ENCODE data around the gene CDK5RAP2. TPM values are rescaled to one million over a fixed set of nuclear protein-coding genes. Genes with fewer than 3 reads are reported as not detected.
A peak's percentile ranks its signal among the peaks of the same experiment; 100 is the strongest.

CDK5RAP2 gene
- total RNA-seq, 1 experiment from 2014 or later = 103 TPM

GRCh38 chr9:120433701-120434100 is 146.3 kb downstream of the CDK5RAP2 start:
- no peak for DNase-seq (ENCODE audit: low read depth)
- in situ Hi-C loops (cut with HindIII; ENCODE audit: low pct_unique_long_range_greater_than_20kb, low sequenced_read_pairs) = no loop called here

- in situ Hi-C loops (cut with HindIII; ENCODE audit: low pct_unique_long_range_greater_than_20kb, low sequenced_read_pairs) = no loop called here
- no peak for DNase-seq (ENCODE audit: low read depth)
These were observed 147.4 kb downstream of the CDK5RAP2 start for GRCh38 chr9:120432600-120432999.

- in situ Hi-C loops (cut with HindIII; ENCODE audit: low pct_unique_long_range_greater_than_20kb, low sequenced_read_pairs) = no loop called here
- no peak for DNase-seq (ENCODE audit: low read depth)
These were observed 148.7 kb downstream of the CDK5RAP2 start for GRCh38 chr9:120431268-120431667.

- in situ Hi-C loops (cut with HindIII; ENCODE audit: low pct_unique_long_range_greater_than_20kb, low sequenced_read_pairs) = no loop called here
- DNase-seq (ENCODE audit: low read depth) = no peak
These were observed 155.7 kb downstream of the CDK5RAP2 start for GRCh38 chr9:120424248-120424647.

- no peak for DNase-seq (ENCODE audit: low read depth)
These were observed 156.2 kb downstream of the CDK5RAP2 start for GRCh38 chr9:120423812-120424211.

GRCh38 chr9:120421977-120422376 is 158.0 kb downstream of the CDK5RAP2 start:
- DNase-seq (ENCODE audit: low read depth) = no peak
- in situ Hi-C loops (cut with HindIII; ENCODE audit: low pct_unique_long_range_greater_than_20kb, low sequenced_read_pairs) = no loop called here

More at GRCh38 chr9:120423812-120424211, 156.2 kb downstream of the CDK5RAP2 start:
- in situ Hi-C loops (cut with HindIII; ENCODE audit: low pct_unique_long_range_greater_than_20kb, low sequenced_read_pairs) = no loop called here

GRCh38 chr9:120418315-120418714 is 161.7 kb downstream of the CDK5RAP2 start:
- DNase-seq (ENCODE audit: low read depth) = no peak
- in situ Hi-C loops (cut with HindIII; ENCODE audit: low pct_unique_long_range_greater_than_20kb, low sequenced_read_pairs) = no loop called here

GRCh38 chr9:120416781-120417427 is 163.1 kb downstream of the CDK5RAP2 start:
- DNase-seq (ENCODE audit: low read depth) = no peak
- in situ Hi-C loops (cut with HindIII; ENCODE audit: low pct_unique_long_range_greater_than_20kb, low sequenced_read_pairs) = no loop called here

GRCh38 chr9:120413121-120414048 is 166.6 kb downstream of the CDK5RAP2 start:
- no peak for DNase-seq (ENCODE audit: low read depth)
- in situ Hi-C loops (cut with HindIII; ENCODE audit: low pct_unique_long_range_greater_than_20kb, low sequenced_read_pairs) = no loop called here

GRCh38 chr9:120412425-120412951 is 167.5 kb downstream of the CDK5RAP2 start:
- in situ Hi-C loops (cut with HindIII; ENCODE audit: low pct_unique_long_range_greater_than_20kb, low sequenced_read_pairs) = no loop called here
- DNase-seq (ENCODE audit: low read depth) = no peak

GRCh38 chr9:120411862-120412424 is 168.0 kb downstream of the CDK5RAP2 start:
- DNase-seq (ENCODE audit: low read depth) = no peak
- in situ Hi-C loops (cut with HindIII; ENCODE audit: low pct_unique_long_range_greater_than_20kb, low sequenced_read_pairs) = no loop called here

- DNase-seq (ENCODE audit: low read depth) = no peak
- in situ Hi-C loops (cut with HindIII; ENCODE audit: low pct_unique_long_range_greater_than_20kb, low sequenced_read_pairs) = no loop called here
These were observed 169.0 kb downstream of the CDK5RAP2 start for GRCh38 chr9:120410925-120411501.

- in situ Hi-C loops (cut with HindIII; ENCODE audit: low pct_unique_long_range_greater_than_20kb, low sequenced_read_pairs) = no loop called here
- no peak for DNase-seq (ENCODE audit: low read depth)
These were observed 171.2 kb downstream of the CDK5RAP2 start for GRCh38 chr9:120408680-120409258.

GRCh38 chr9:120405860-120406259 is 174.1 kb downstream of the CDK5RAP2 start:
- in situ Hi-C loops (cut with HindIII; ENCODE audit: low pct_unique_long_range_greater_than_20kb, low sequenced_read_pairs) = no loop called here
- no peak for DNase-seq (ENCODE audit: low read depth)

- in situ Hi-C loops (cut with HindIII; ENCODE audit: low pct_unique_long_range_greater_than_20kb, low sequenced_read_pairs) = no loop called here
- DNase-seq (ENCODE audit: low read depth) = no peak
These were observed 174.8 kb downstream of the CDK5RAP2 start for GRCh38 chr9:120405134-120405533.

GRCh38 chr9:120403543-120403856 is 176.5 kb downstream of the CDK5RAP2 start:
- in situ Hi-C loops (cut with HindIII; ENCODE audit: low pct_unique_long_range_greater_than_20kb, low sequenced_read_pairs) = no loop called here
- no peak for DNase-seq (ENCODE audit: low read depth)

- in situ Hi-C loops (cut with HindIII; ENCODE audit: low pct_unique_long_range_greater_than_20kb, low sequenced_read_pairs) = no loop called here
- DNase-seq (ENCODE audit: low read depth) = peak; percentile 98
These were observed 177.0 kb downstream of the CDK5RAP2 start for GRCh38 chr9:120402741-120403542.

- no peak for DNase-seq (ENCODE audit: low read depth)
- in situ Hi-C loops (cut with HindIII; ENCODE audit: low pct_unique_long_range_greater_than_20kb, low sequenced_read_pairs) = no loop called here
These were observed 180.0 kb downstream of the CDK5RAP2 start for GRCh38 chr9:120399940-120400339.
